Measurements from ENCODE around the gene PCBP3.
"Not testable (repeated sequence)": the region's sequence is repeated elsewhere in the genome, so short reads cannot be mapped to it uniquely, and the experiment has no call there.

The PCBP3 gene

GRCh38 chr21:45892916-45893739, 249.6 kb downstream of the PCBP3 start:
- no peak for DNase-seq (ENCODE audit: low read depth in 2 of 2)

DNA sequence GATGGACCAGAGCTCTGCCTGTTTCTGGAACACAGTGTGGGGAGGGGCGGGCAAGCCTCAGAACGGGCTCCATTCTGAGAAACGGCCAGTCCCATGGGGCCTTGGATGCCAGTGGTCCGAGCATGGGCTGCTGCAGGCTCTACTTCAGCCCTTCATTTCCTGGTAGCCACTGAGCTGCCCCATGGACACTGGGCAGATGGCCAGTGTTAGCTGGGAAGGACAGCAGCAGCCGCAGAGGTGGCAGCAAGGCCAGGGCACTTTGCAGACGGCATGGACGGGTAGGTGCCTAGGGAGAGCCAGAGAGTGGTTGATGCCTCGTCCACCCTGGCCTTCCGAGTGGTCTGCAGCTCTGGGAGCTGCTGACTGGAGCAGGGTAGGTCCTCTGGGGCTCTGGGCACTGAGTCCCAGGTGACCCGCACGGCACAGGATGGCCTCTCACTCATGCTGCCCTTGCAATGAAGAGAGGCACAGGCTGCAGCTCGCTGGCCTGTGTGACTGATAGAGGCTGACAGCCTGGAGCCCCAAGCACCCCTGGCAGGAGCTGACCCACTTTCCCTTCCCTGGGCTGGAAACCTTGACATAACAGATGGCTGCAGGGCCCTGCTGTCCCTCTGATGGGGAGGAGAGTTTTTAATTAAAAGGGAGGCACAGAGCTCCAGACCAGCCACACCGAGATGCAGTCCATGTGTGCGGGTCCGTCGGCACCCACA, 250.4 kb downstream of the PCBP3 start:
- DNase-seq (ENCODE audit: low read depth in 2 of 2) = no peak

DNA sequence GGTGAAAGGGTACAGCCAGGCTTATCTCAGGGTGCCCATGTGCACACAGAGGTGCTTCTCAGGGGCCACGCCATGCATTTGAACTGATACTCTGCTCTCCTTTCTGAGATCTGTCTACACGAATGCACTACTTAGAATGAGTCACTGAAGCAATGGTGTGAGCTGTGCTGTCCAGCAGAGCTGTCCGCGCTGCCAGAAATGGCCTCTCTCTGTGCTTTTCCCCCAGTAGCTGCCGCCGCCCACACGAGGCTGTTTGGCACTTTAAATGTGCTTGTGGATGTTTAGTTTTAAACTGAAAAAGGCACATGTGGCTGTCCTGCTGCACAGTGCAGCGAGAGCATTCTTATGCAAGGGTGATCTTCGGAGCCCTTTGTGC, 250.9 kb downstream of the PCBP3 start:
- DNase-seq (ENCODE audit: low read depth in 2 of 2) = no peak

DNA sequence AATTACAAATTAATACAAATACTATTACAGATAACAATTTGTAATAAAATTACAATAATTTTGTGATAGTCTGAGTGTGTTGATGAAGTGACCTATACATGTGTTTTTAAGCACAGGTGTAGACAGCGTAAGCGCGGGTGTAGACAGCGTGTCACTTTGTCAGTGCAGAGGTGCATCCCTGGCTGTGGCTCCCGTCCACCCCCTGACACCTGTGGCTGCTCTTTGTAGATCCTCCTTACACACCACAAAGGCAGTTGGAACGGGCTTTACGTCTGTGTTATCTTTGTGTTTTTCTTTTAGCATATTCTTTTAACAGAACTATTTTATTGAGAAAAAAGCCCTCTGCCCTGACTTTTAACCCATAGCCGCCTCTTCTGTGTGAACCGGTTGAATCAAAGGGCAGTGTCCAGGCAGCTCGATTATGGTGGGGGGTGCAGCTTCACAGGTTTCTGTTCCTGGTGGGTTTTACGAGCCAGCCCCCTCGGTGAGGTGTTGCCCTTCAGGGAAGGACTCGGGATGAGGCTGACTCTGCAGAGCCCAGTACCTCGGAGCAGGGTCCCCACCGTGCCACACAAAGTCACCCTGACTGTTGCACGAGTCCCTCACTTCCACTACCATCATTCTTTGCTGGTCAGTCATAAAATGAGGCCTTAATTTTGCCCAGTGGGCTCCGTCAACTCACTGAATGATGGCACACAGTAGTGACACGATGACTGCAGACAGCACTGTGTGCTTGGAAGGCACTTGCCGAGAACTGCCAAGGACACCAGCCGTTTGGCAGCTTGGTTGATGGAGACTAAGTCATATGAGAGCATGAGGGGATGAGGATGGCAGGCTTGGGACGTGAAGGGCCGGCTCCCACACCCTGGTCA, 251.6 kb downstream of the PCBP3 start:
- no peak for DNase-seq (ENCODE audit: low read depth in 2 of 2)

DNA sequence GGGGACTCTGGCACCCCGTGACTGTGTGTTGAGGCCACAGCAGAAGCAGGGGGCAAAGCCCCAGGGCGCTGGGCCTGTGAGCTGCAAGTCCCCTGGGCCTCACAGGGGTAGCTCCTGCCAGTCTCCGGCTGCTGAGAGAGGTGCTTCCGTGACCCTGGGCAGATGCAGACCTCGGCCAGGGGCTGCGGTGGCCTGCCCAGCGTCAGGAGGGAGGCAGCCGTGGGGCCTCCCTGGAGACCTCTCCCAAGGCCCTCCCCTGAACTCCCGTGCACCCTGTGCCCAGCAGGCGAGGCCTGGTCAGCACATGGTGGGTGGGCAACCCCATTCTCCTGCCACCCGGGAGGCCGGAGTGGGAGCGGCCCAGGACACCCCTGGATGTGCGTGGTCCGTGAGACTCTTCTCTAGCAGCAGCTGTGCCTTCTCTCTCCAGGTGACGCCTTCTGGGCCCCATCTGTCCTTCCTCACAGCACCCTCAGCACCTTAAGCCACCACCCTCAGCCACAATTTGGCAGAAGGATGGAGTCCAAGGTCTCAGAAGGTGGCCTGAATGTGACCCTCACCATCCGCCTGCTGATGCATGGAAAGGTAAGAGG, 252.3 kb downstream of the PCBP3 start:
- DNase-seq (ENCODE audit: low read depth in 2 of 2) = no peak

- DNase-seq (ENCODE audit: low read depth in 2 of 2) = not testable (repeated sequence)
These were observed 252.9 kb downstream of the PCBP3 start for GRCh38 chr21:45896431-45896830.

DNA sequence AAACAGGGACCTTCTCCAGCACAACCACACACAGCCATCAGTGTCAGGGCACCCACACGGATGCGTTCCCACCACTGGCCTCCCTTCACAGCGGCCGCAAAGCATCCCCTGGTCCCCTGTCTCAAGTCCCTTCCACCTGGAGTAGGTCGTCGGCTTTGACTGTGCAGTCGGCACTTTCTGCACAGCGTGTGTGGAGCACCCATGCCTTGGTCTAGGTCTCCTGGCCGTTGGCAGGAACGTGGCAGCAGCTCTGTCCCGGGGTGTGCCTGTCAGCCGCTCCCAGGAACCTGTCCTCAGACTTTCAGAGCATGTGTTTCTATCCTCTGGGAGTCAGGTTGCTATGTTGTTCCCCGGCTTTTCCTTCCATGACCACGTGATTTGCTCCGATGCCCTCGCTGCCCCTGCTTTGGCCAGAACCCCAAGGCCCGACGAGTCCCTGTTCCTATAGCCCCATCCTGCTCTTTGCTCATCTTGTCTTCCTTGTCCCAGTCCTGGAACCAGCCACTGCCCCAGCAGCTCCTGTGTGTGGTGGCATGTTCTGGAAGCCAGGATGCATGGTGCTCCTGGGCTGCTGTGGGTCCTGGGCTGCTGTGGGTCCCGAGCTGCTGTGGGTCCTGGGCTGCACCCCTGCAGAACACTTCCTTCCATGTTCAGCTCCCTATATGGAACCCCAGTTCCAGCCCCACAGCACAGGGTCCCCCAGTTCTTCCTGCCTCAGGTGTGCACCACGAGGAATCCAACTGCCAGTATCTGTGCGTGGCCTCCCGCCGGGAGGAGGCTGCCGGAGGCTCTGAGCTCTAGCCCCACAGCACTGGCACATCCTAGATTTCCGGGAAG, 253.9 kb downstream of the PCBP3 start:
- no peak for DNase-seq (ENCODE audit: low read depth in 2 of 2)

DNA sequence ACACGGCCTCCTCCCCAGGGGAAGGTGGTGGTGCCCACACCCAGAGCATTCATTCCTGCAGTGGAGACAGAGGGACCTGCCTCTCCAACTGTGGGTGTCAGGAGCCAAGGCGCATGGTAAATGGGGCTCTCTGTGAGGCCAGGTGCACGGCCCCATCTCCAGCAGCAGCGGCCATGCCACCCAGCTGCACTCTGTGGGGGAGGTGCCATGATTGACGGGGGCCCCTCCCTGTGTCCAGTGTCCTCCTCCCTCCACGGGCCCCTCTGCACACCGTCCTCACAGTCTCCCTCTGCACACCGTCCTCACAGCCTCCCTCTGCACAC, 254.5 kb downstream of the PCBP3 start:
- no peak for DNase-seq (ENCODE audit: low read depth in 2 of 2)

DNA sequence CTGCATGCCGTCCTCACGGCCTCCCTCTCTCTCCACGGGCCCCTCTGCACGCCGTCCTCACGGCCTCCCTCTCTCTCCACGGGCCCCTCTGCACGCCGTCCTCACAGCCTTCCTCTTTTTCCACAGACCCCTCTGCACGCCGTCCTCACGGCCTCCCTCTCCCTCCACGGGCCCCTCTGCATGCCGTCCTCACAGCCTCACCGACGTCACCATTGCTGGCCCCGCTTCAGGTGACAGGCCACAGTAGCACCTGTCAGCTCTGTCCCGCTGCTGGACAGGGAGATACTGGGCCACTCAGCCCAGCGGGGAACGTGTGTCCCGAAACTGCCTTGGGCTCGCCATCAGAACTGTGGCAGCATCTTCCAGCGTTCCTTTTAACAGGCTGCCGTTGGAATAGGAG, 255.3 kb downstream of the PCBP3 start:
- DNase-seq (ENCODE audit: low read depth in 2 of 2) = no peak

GRCh38 chr21:45899317-45900033, 255.9 kb downstream of the PCBP3 start:
- no peak for DNase-seq (ENCODE audit: low read depth in 2 of 2)

DNA sequence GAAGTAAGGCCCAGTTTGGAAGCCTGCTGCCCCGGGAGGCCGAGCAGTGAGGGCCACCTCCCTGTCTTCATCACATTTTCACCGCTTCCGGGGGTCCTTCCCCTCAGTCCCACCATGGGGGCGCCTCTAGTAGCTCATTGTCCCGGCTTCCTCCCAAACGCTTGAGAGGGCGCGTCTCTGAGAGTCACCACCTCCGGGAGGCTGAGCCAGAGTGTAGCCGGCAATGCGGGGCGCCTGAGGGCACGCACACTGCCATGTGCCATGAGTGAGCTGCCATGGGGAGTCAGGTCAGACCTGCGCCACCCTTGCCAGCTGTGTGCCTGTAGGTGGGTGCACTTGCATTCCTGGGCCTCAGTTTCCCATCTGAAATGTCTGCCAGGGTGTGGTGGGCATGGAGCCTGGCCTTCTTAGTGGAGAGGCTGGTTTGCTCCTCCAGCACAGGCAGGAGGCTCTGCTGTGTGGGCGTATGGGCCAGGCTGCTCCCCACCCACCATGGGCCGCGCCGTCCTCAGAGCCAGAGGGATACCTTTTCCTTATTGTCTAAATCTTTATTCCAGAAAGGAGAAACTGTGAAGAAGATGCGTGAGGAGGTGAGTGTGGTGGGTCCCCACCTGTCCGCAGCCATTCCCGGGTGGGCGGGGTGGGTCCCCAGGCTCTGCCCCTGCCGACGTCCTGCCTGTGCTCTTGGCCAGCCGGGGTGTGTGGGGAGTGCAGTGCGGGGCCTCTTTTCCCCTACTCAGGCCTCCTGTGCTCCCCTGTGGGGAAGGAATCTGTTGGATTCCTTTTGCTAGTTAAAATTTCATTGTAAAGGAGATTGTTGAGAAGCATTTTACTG, 256.7 kb downstream of the PCBP3 start:
- no peak for DNase-seq (ENCODE audit: low read depth in 2 of 2)

DNA sequence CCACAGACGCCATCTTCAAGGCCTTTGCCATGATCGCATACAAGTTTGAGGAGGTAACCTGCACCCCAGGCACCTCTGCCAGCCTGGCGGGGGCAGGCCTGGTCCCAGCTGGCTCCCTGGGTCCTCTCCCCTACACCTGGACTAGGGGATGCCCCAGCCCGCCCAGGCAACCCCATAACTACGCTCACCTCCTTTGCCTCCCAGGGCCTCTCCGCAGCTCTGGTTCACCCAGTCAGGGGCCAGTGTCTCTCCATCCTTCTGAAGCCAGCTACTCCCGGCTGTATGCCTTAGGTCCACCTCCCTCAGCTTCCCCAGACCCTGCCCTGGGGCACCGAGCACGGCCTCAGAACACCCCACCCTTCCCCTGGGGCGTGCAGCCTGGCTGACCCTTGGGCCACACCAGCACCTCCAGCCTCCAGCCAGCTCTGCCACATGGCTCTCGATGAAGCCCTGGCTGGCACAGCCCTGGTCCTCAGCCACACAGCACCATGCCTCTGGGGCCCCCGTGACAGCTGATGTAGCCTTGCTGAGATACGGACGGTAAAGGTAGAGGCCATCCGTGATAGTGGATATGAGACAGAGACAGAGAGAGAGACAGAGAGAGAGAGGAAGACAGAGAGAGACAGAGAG, 257.7 kb downstream of the PCBP3 start:
- DNase-seq (ENCODE audit: low read depth in 2 of 2) = no peak

GRCh38 chr21:45902292-45902995, 258.9 kb downstream of the PCBP3 start:
- no peak for DNase-seq (ENCODE audit: low read depth in 2 of 2)

- no peak for DNase-seq (ENCODE audit: low read depth in 2 of 2)
These were observed 261.7 kb downstream of the PCBP3 start for GRCh38 chr21:45905196-45905595.

DNA sequence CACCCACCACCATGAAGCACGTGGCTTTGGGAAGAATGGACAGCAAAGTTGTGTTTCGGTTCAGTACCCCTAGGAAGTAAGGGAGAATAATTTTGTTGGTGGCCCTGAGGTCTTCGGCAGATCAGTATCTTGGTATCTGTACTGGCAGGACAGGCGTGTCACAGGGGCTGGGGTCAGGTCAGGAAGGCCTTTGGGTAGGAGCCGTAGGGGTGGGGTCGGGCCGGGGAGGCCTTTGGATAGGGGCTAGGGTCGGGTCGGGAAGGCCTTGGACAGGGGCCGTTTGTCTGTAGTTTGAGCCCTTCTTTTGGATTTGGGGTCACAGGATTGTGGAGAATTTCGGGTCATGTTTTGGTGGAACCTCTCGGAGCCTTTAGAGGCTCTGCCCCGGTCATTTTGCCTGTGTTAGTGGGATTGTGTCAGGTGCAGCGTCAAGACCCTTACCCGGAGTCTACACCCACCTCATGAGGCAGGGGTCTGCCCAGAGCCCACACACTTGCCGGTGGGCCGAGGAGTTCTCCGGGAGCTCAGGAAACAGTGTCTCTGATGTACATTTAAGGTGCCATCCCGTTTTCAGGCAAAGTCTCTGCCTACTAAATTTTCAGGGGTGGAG, 262.8 kb downstream of the PCBP3 start:
- DNase-seq (ENCODE audit: low read depth in 2 of 2) = no peak

DNA sequence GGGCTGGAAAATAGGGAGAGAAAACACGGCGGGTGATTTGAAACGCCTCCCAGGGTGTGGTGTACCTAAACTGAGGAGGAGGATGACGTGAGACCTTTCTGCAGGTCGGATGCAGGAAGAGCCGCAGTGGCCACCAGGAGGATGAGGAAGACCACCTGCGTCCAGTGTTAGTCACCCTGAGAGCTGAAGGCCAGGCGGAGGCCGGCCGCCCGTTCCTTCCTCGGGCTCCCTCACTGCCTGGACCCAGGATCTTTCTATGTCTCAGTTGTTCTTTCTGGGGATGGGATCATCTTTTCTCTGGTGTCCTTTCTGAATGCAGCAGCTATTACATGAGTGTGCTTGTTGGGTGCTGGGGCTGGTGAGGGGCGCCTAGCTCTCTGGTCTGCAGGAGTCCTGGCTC, 263.3 kb downstream of the PCBP3 start:
- DNase-seq (ENCODE audit: low read depth in 2 of 2) = no peak

GRCh38 chr21:45908536-45909237, 265.2 kb downstream of the PCBP3 start:
- DNase-seq (ENCODE audit: low read depth in 2 of 2) = no peak
